ENCODE data around the gene TEX12.
"Not testable (repeated sequence)": the region's sequence is repeated elsewhere in the genome, so short reads cannot be mapped to it uniquely, and the experiment has no call there.

TEX12 gene

GRCh38 chr11:112156956-112157766 is 10.0 kb upstream of the TEX12 start:
- no peaks in the 10 kb centered on the region for H3K27me3 ChIP-seq (ENCODE audit: control insufficient read depth, insufficient read depth, low read length)

GRCh38 chr11:112159098-112160065 is 7.8 kb upstream of the TEX12 start:
- H3K27me3 ChIP-seq (ENCODE audit: control insufficient read depth, insufficient read depth, low read length) = no peaks in the 10 kb centered on the region
- no peaks in the 10 kb centered on the region for H3K9me3 ChIP-seq (ENCODE audit: control insufficient read depth, low read length)
- peaks cover 14% of the 10 kb centered on the region for H3K4me1 ChIP-seq (ENCODE audit: control insufficient read depth, insufficient read depth, low read length)
- no peak overlapping the region for H3K9ac ChIP-seq (ENCODE audit: low read length)
- H3K4me3 ChIP-seq (ENCODE audit: low read length) = no peak overlapping the region
- no peaks in the 10 kb centered on the region for H3K36me3 ChIP-seq (ENCODE audit: control insufficient read depth, insufficient read depth, low read length)

More at GRCh38 chr11:112156956-112157766, 10.0 kb upstream of the TEX12 start:
- Histone ChIP-seq H3K4me1 (ENCODE audit: control insufficient read depth, insufficient read depth, low read length) (peaks cover 8% of the 10 kb centered on the region), H3K9me3 (ENCODE audit: control insufficient read depth, low read length) (no peaks in the 10 kb centered on the region), H3K36me3 (ENCODE audit: control insufficient read depth, insufficient read depth, low read length) (no peaks in the 10 kb centered on the region), H3K9ac (ENCODE audit: low read length) (no peak overlapping the region), H3K4me3 (ENCODE audit: low read length) (no peak overlapping the region)

GRCh38 chr11:112160091-112160848 is 6.9 kb upstream of the TEX12 start:
- H3K27me3 ChIP-seq (ENCODE audit: control insufficient read depth, insufficient read depth, low read length) = no peaks in the 10 kb centered on the region
- no peaks in the 10 kb centered on the region for H3K9me3 ChIP-seq (ENCODE audit: control insufficient read depth, low read length)
- H3K36me3 ChIP-seq (ENCODE audit: control insufficient read depth, insufficient read depth, low read length) = no peaks in the 10 kb centered on the region
- no peak overlapping the region for H3K4me3 ChIP-seq (ENCODE audit: low read length)
- H3K4me1 ChIP-seq (ENCODE audit: control insufficient read depth, insufficient read depth, low read length) = peaks cover 14% of the 10 kb centered on the region
- no peak overlapping the region for H3K9ac ChIP-seq (ENCODE audit: low read length)

GRCh38 chr11:112161012-112161411 is 6.2 kb upstream of the TEX12 start:
- no peak overlapping the region for H3K4me3 ChIP-seq (ENCODE audit: low read length)
- no peaks in the 10 kb centered on the region for H3K27me3 ChIP-seq (ENCODE audit: control insufficient read depth, insufficient read depth, low read length)
- no peaks in the 10 kb centered on the region for H3K36me3 ChIP-seq (ENCODE audit: control insufficient read depth, insufficient read depth, low read length)
- H3K4me1 ChIP-seq (ENCODE audit: control insufficient read depth, insufficient read depth, low read length) = peaks cover 14% of the 10 kb centered on the region
- no peaks in the 10 kb centered on the region for H3K9me3 ChIP-seq (ENCODE audit: control insufficient read depth, low read length)
- H3K9ac ChIP-seq (ENCODE audit: low read length) = no peak overlapping the region

- not testable (repeated sequence) for H3K9ac ChIP-seq (ENCODE audit: low read length); H3K27me3 ChIP-seq (ENCODE audit: control insufficient read depth, insufficient read depth, low read length); H3K9me3 ChIP-seq (ENCODE audit: control insufficient read depth, low read length); H3K36me3 ChIP-seq (ENCODE audit: control insufficient read depth, insufficient read depth, low read length); H3K4me3 ChIP-seq (ENCODE audit: low read length)
- H3K4me1 ChIP-seq (ENCODE audit: control insufficient read depth, insufficient read depth, low read length) = peaks cover 18% of the 10 kb centered on the region
Measured at GRCh38 chr11:112162200-112162599, 5.0 kb upstream of the TEX12 start.

- Histone ChIP-seq H3K9ac (ENCODE audit: low read length) (no peak overlapping the region), H3K4me1 (ENCODE audit: control insufficient read depth, insufficient read depth, low read length) (peaks cover 11% of the 10 kb centered on the region), H3K4me3 (ENCODE audit: low read length) (no peak overlapping the region), H3K27me3 (ENCODE audit: control insufficient read depth, insufficient read depth, low read length) (no peaks in the 10 kb centered on the region), H3K36me3 (ENCODE audit: control insufficient read depth, insufficient read depth, low read length) (no peaks in the 10 kb centered on the region), H3K9me3 (ENCODE audit: control insufficient read depth, low read length) (no peaks in the 10 kb centered on the region)
Measured at GRCh38 chr11:112162761-112163546, 4.2 kb upstream of the TEX12 start.

GRCh38 chr11:112163875-112164685 is 3.1 kb upstream of the TEX12 start, which contains the start of gene IL18:
TSS of gene IL18 (minus strand) at chr11:112164094. CDS start at chr11:112155053, 9,041 bp downstream.
- peak within 1 kb of the TSS; percentile 40 for H3K9ac ChIP-seq (ENCODE audit: low read length)
- H3K36me3 ChIP-seq (ENCODE audit: control insufficient read depth, insufficient read depth, low read length) = no peaks in the 10 kb centered on the region
- no peak within 1 kb of the TSS for H3K4me3 ChIP-seq (ENCODE audit: low read length)
- no peaks in the 10 kb centered on the region for H3K9me3 ChIP-seq (ENCODE audit: control insufficient read depth, low read length)
- H3K27me3 ChIP-seq (ENCODE audit: control insufficient read depth, insufficient read depth, low read length) = no peaks in the 10 kb centered on the region
- peaks cover 11% of the 10 kb centered on the region for H3K4me1 ChIP-seq (ENCODE audit: control insufficient read depth, insufficient read depth, low read length)

GRCh38 chr11:112165049-112165448 is 2.1 kb upstream of the TEX12 start:
- Histone ChIP-seq H3K27me3 (ENCODE audit: control insufficient read depth, insufficient read depth, low read length) (no peaks in the 10 kb centered on the region), H3K4me1 (ENCODE audit: control insufficient read depth, insufficient read depth, low read length) (peaks cover 11% of the 10 kb centered on the region), H3K36me3 (ENCODE audit: control insufficient read depth, insufficient read depth, low read length) (no peaks in the 10 kb centered on the region), H3K9ac (ENCODE audit: low read length) (no peak overlapping the region), H3K9me3 (ENCODE audit: control insufficient read depth, low read length) (no peaks in the 10 kb centered on the region), H3K4me3 (ENCODE audit: low read length) (no peak overlapping the region)

- Histone ChIP-seq H3K4me1 (ENCODE audit: control insufficient read depth, insufficient read depth, low read length) (peaks cover 11% of the 10 kb centered on the region), H3K36me3 (ENCODE audit: control insufficient read depth, insufficient read depth, low read length) (no peaks in the 10 kb centered on the region), H3K27me3 (ENCODE audit: control insufficient read depth, insufficient read depth, low read length) (no peaks in the 10 kb centered on the region), H3K9ac (ENCODE audit: low read length) (no peak overlapping the region), H3K9me3 (ENCODE audit: control insufficient read depth, low read length) (no peaks in the 10 kb centered on the region), H3K4me3 (ENCODE audit: low read length) (no peak overlapping the region)
Measured at GRCh38 chr11:112166562-112166961, 610 bp upstream of the TEX12 start.

GRCh38 chr11:112172362-112172994 is 5.3 kb downstream of the TEX12 start:
- H3K27me3 ChIP-seq (ENCODE audit: control insufficient read depth, insufficient read depth, low read length) = no peaks in the 10 kb centered on the region
- H3K4me1 ChIP-seq (ENCODE audit: control insufficient read depth, insufficient read depth, low read length) = no peaks in the 10 kb centered on the region
- no peak overlapping the region for H3K4me3 ChIP-seq (ENCODE audit: low read length)
- no peaks in the 10 kb centered on the region for H3K9me3 ChIP-seq (ENCODE audit: control insufficient read depth, low read length)
- H3K9ac ChIP-seq (ENCODE audit: low read length) = no peak overlapping the region
- H3K36me3 ChIP-seq (ENCODE audit: control insufficient read depth, insufficient read depth, low read length) = no peaks in the 10 kb centered on the region
